ENCODE measurements around the gene CRX.
A peak's percentile ranks its signal among the peaks of the same experiment; 100 is the strongest.
"Not testable (repeated sequence)": the region's sequence is repeated elsewhere in the genome, so short reads cannot be mapped to it uniquely, and the experiment has no call there.

Gene CRX
- total RNA-seq: 0 reads per million in 9 experiments

DNA sequence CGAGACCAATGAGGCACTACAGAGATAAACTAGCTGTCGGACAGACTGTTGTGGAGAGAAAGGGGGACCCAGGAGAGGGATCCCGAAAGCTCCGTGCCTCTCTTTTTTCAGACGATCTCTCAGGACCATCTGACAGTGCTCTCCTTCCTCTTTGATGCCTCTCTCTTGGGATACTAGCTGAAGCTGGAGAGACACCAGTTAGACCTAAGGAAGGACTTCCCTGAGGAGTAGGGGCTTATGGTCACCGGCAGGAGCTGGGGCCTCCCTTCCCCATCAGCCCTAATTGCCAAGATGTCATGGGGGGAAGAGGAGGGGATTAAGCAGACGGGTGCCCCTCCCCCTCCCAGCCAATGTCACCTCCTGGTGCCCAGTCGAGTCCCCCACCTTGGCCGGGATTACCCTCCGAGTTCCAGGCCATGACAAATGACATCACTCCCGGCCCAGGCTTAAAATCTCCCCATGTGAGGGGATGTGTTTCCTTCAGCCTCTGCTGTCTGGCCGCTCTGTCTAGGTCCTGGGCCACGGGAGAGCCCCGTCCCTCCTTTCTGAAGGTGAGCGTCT lies at the start of gene CRX:
CRX (plus strand) TSS at position 478 of the 561 bp plus-strand sequence. CDS start 12,507 bp downstream, outside the sequence.
- Mint-ChIP-seq H3K36me3 (ENCODE audit: insufficient read depth) (no peaks in the 10 kb centered on the region), H3K27me3 (peaks cover 39 to 62% of the 10 kb centered on the region in 2 donors), H3K4me1 (ENCODE audit: low read depth in 2 of 2) (peaks cover 0 to 2% of the 10 kb centered on the region in 2 donors), H3K4me3 (no peak within 1 kb of the TSS), H3K27ac (no peak within 1 kb of the TSS), H3K9me3 (no peaks in the 10 kb centered on the region)
- DNase-seq (no peak), ATAC-seq (replicated peaks) (no peak)

DNA sequence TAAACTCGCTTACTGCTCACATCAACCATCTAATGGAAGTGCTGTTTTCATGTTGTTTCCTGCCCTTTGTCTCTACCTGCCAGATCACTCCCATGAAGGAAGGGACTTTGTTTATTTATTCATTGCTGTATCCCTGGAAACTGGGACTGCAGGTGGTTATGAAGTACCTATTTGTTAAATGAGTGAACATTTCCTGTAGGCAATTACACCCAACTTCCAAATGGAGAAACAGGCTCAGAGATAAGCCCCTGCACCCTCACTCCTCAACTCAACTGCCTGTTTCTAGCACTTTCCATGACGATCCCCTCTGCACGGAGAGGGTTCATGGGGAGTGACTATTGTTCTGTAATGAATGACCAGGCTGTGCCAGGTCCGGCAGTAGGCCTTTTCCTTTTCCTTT lies 45.2 kb upstream of the CRX start:
- H3K4me3 Mint-ChIP-seq: no peak overlapping the region

DNA sequence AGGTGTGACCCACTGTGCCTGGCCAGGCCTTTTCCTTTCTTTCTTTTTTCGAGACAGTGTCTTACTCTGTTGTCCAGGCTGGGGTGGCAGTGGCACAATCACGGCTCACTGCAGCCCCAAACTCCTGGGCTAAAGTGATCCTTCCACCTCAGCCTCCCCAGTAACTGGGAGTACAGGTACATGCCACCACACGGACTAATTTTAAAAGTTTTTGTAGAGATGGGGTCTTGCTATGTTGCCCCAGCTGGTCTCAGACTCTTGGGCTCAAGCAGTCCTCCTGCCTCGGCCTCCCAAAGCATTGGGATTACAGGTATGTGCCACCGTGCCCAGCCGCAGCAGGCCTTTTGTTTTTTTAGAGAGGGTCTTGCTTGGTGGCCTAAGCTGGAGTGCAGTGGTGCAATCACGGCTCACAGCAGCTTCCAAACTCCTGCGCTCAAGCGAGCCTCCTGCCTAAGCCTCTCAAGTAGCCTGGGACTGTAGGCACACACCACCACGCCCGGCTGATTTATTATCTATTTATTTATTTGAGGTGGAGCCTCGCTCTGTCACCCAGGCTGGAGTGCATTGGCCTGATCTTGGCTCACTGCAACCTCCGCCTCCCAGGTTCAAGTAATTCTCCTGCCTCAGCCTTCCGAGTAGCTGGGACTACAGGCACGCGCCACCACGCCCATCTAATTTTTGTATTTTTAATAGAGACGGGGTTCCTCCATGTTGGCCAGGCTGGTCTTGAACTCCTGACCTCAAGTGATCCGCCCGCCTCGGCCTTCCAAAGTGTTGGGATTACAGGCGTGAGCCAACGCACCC lies 44.3 kb upstream of the CRX start:
- not testable (repeated sequence) for H3K9me3 Mint-ChIP-seq; ATAC-seq (replicated peaks); H3K36me3 Mint-ChIP-seq (ENCODE audit: insufficient read depth); DNase-seq; H3K27me3 Mint-ChIP-seq
- Mint-ChIP-seq H3K27ac (peak overlapping the region; percentile 95 to 97), H3K4me3 (peak overlapping the region; percentile 92 to 94), H3K4me1 (ENCODE audit: low read depth in 2 of 2) (peaks cover 19 to 25% of the 10 kb centered on the region in 2 donors)

More for the DNA sequence above, 45.2 kb upstream of the CRX start:
- Mint-ChIP-seq H3K9me3 (no peaks in the 10 kb centered on the region), H3K27me3 (no peaks in the 10 kb centered on the region), H3K4me1 (ENCODE audit: low read depth in 2 of 2) (peaks cover 19 to 22% of the 10 kb centered on the region in 2 donors), H3K36me3 (ENCODE audit: insufficient read depth) (peaks cover 6% of the 10 kb centered on the region), H3K27ac (no peak overlapping the region)
- DNase-seq (no peak), ATAC-seq (replicated peaks) (no peak)

DNA sequence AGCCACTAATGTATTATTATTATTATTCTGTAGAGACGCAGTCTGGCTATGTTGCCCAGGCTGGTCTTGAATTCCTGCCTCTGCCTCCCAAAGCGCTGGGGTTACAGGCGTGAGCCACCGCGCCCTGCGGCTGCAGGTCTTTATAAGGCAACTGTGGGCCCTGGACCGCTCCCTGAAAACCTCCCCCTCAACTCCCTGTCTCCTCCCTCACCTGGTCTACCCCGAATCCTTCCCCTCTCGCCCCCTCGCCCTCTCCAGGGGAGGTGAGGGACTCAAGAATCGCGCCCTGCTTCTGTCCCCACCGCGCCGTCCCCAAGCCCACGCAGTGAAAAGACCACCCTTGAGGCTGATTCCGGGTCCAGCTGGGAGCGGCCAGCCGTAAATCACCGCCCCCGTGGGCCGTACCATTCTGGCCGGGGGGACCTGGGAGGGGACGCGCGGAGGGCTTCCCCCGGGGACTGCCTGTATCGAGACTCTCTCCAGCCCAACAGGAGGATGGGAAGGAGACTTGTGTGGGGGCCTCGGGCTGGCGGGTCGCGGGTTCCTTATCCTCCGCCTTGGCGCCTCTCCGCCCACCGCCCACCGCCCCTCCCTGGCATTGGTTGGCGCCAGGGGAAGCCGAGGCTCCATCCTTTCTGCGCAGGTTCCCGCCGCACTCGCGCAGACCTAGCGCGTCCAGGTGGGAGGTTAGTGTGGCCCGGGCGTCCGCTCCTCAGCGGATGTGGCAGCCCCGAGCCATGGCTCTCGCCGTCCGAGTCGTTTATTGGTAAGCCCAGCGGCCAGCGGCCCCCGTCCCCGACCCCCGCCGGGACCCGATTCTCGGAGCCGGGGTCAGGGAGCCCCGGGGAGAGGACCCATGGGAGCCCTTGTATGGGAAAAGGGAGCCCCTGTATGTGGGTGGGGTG lies 43.4 kb upstream of the CRX start, which contains the start of gene SELENOW:
SELENOW (plus strand) TSS at position 655 of the 905 bp plus-strand sequence; CDS start at position 738, 83 bp downstream.
- peak; percentile 68 to 79 (median 71) for DNase-seq
- Mint-ChIP-seq H3K27me3 (no peaks in the 10 kb centered on the region), H3K9me3 (no peaks in the 10 kb centered on the region), H3K27ac (peak within 1 kb of the TSS; percentile 95 to 97), H3K4me1 (ENCODE audit: low read depth in 2 of 2) (peaks cover 19 to 25% of the 10 kb centered on the region in 2 donors), H3K4me3 (peak within 1 kb of the TSS; percentile 92 to 94), H3K36me3 (ENCODE audit: insufficient read depth) (peaks cover 12% of the 10 kb centered on the region)
- ATAC-seq (replicated peaks): peak; percentile 93

DNA sequence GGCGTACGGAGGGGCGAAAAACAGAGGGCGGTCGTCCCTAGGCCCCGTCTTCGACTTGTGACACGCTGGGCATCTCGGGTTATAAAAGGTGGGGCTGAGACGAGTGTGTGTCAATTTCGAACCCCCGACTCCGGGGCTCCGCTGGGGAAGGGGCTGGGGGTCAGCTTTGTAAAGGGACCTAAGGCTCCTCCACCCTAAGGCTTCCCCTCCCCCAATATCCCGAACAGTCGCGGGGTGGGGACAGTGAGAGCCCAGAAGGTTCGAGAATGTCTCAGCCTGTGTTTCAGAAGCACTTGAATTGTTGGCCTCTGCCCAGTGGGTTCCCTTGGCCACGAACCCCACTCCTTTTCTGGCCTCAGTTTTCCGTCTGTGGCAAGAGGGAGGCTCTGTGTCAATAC lies 42.8 kb upstream of the CRX start:
- no peaks in the 10 kb centered on the region for H3K27me3 Mint-ChIP-seq
- ATAC-seq (replicated peaks) (peak; percentile 7), DNase-seq (no peak)
- H3K36me3 Mint-ChIP-seq (ENCODE audit: insufficient read depth): peaks cover 12% of the 10 kb centered on the region
- H3K9me3 Mint-ChIP-seq: no peaks in the 10 kb centered on the region
- peak overlapping the region; percentile 92 to 94 for H3K4me3 Mint-ChIP-seq
- peak overlapping the region; percentile 95 to 97 for H3K27ac Mint-ChIP-seq
- H3K4me1 Mint-ChIP-seq (ENCODE audit: low read depth in 2 of 2): peaks cover 19 to 25% of the 10 kb centered on the region in 2 donors

DNA sequence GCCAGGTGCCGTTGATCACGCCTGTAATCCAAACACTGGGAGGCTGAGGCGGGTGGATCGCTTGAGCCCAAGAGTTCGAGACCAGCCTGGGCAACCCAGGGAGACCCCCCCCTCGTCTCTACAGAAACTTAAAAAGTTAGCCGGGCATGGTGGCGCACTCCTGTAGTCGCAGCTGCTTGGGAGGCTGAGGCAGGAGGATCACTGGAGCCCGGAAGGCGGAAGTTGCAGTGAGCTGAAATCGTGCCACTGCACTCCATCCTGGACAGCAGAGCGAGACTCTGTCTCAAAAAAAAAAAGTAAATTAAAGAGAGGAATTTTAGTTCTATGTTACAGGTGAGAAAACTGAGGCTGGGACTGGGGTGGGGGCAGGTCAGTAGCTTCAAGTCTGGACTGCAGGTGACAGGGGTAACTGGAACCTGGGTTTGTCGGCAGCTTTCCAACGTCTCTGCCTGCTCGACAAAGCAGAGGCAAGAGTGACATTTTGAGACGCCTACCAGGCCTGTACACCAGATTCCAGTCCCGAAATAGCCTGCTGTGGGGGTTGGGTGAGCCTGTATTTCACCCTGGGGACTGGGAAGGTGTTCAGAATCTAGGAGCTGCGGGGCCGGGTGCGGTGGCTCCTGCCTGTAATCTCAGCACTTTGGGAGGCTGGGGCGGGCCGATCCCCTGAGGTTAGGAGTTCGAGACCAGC lies 42.1 kb upstream of the CRX start:
- Mint-ChIP-seq H3K27ac (peak overlapping the region; percentile 95 to 97), H3K9me3 (no peaks in the 10 kb centered on the region), H3K4me3 (peak overlapping the region; percentile 92 to 94), H3K4me1 (ENCODE audit: low read depth in 2 of 2) (peaks cover 19 to 25% of the 10 kb centered on the region in 2 donors), H3K36me3 (ENCODE audit: insufficient read depth) (peaks cover 18% of the 10 kb centered on the region), H3K27me3 (no peaks in the 10 kb centered on the region)
- ATAC-seq (replicated peaks) (no peak), DNase-seq (no peak)

DNA sequence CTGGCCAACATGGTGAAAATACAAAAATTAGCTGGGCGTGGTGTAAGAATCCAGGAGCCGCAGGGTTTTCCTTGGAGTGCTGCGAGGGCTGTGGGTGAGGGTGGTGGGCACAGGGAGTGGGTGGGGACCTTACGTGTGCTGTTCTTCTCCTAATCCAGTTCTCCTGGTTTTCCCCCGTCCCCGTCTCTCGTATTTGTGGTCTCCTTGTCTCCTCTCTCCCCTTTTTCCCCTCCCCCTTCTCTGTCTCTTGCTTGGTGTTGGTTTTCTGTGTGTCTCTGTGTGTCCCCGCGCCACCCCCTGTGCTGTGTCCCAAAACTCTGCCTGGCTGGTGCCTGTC lies 41.6 kb upstream of the CRX start:
- peaks cover 19 to 25% of the 10 kb centered on the region in 2 donors for H3K4me1 Mint-ChIP-seq (ENCODE audit: low read depth in 2 of 2)
- H3K27me3 Mint-ChIP-seq: no peaks in the 10 kb centered on the region
- H3K27ac Mint-ChIP-seq: peak overlapping the region; percentile 95 to 97
- ATAC-seq (replicated peaks): no peak
- no peak for DNase-seq
- H3K9me3 Mint-ChIP-seq: no peaks in the 10 kb centered on the region
- peak overlapping the region; percentile 92 to 94 for H3K4me3 Mint-ChIP-seq
- peaks cover 23% of the 10 kb centered on the region for H3K36me3 Mint-ChIP-seq (ENCODE audit: insufficient read depth)

DNA sequence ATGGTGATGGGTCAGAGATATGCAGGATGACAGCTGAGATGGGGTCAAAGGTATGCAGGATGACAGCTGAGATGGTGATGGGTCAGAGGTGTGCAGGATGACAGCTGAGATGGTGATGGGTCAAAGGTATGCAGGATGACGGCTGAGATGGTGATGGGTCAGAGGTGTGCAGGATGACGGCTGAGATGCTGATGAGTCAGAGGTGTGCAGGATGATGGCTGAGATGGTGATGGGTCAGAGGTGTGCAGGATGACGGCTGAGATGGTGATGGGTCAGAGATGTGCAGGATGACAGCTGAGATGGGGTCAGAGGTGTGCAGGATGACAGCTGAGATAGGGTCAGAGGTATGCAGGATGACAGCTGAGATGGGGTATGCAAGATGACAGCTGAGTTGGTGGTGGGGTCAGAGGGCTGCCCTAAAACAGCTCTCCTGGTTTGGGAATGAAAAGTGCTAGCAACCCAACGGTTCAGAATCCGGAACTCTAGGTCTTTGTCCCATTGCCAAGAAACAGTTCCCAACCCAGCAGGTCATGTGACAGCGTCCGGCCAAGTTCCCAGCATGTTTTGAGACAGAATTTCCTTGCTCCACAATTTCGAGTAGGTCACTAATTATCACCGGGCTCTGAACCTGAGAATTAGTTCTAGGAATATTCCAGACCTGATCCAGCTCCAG lies 40.0 kb upstream of the CRX start:
- Mint-ChIP-seq H3K4me3 (peak overlapping the region in 1 of 2 donors; percentile 41), H3K4me1 (ENCODE audit: low read depth in 2 of 2) (peaks cover 19 to 25% of the 10 kb centered on the region in 2 donors), H3K27ac (peak overlapping the region; percentile 42 to 47), H3K9me3 (no peaks in the 10 kb centered on the region), H3K36me3 (ENCODE audit: insufficient read depth) (peaks cover 27% of the 10 kb centered on the region), H3K27me3 (no peaks in the 10 kb centered on the region)
- ATAC-seq (replicated peaks) (no peak), DNase-seq (no peak)

DNA sequence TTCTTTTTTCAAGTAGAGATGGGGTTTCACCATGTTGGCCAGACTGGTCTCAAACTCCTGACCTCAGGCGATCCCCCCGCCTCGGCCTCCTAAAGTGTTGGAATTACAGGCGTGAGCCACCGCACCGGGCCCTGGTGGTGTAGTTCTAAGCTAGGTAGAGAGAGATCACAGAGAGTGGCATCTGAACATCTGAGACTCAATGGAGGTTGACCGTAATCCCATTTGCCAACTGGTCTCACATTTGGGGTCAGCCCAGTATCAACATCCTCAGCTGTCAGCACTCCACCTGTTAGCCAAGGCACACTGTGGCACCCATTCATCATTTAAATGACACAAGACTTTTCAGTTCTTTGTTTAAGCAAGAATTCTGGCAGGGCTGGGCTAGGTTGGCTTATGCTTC lies 35.2 kb upstream of the CRX start:
- DNase-seq: no peak
- no peak for ATAC-seq (replicated peaks)
- Mint-ChIP-seq H3K9me3 (no peaks in the 10 kb centered on the region), H3K27me3 (no peaks in the 10 kb centered on the region), H3K36me3 (ENCODE audit: insufficient read depth) (peaks cover 26% of the 10 kb centered on the region), H3K27ac (no peak overlapping the region), H3K4me3 (no peak overlapping the region), H3K4me1 (ENCODE audit: low read depth in 2 of 2) (peaks cover 3 to 8% of the 10 kb centered on the region in 2 donors)

DNA sequence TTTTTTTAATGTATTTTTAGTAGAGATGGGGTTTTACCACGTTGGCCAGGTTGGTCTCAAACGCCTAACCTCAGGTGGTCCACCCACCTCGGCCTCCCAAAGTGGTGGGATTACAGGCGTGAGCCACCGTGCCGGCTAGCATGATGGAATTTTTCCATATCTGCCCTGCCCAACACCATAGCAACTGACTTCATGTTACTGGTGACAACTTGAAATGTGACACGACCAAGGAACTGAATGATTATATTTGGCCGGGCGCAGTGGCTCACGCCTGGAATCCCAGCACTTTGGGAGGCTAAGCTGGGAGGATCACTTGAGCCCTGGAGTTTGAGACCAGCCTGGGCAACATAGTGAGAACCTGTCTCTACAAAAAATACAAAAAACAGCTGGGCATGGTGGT lies 34.4 kb upstream of the CRX start:
- ATAC-seq (replicated peaks); H3K4me1 Mint-ChIP-seq (ENCODE audit: low read depth in 2 of 2); H3K4me3 Mint-ChIP-seq; H3K9me3 Mint-ChIP-seq; H3K27ac Mint-ChIP-seq; DNase-seq; H3K27me3 Mint-ChIP-seq: not testable (repeated sequence)
- H3K36me3 Mint-ChIP-seq (ENCODE audit: insufficient read depth): peaks cover 26% of the 10 kb centered on the region

DNA sequence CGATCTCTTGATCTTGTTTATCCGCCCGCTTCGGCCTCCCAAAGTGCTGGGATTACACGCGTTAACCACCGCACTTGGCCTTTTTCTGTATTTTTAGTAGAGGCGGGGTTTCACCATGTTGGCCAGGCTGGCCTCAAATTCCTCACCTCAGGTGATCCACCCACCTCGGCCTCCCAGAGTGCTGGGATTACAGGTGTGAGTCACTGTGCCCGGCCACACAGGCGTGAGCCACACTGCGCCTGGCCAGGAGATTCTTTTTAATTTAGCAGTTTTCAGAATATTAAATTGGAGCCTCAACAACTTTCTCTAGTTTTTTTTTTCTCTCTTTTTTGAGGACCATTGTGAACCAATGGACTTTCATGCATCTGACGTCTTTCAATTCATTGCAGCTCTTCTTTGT lies 31.9 kb upstream of the CRX start:
- ATAC-seq (replicated peaks); H3K4me1 Mint-ChIP-seq (ENCODE audit: low read depth in 2 of 2); H3K27ac Mint-ChIP-seq; H3K9me3 Mint-ChIP-seq; DNase-seq; H3K4me3 Mint-ChIP-seq; H3K27me3 Mint-ChIP-seq: not testable (repeated sequence)
- H3K36me3 Mint-ChIP-seq (ENCODE audit: insufficient read depth): peaks cover 13% of the 10 kb centered on the region

DNA sequence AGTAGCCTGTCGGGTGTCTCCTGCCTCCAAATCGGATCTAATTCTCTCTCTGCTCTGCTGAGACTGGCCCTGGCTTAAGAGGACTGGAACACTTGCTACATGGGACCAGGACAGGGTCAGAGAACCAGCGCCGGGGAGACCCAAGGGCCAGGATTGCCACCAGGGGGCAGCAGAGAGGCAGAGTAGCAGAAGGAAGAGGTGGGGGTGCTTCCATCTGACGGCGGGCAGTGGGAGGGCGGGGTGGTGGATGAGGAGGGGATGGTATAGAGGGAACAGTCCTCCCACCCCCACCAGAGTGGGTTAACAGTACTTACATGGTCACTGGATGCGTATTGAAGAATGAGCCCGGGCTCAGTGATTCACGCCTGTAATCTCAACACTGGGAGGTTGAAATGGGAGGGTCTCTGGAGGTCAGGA lies 31.3 kb upstream of the CRX start:
- H3K27me3 Mint-ChIP-seq: peaks cover under 1 to 2% of the 10 kb centered on the region in 2 donors
- H3K27ac Mint-ChIP-seq: no peak overlapping the region
- ATAC-seq (replicated peaks) (peak; percentile 73), DNase-seq (peak; percentile 76 to 85 (median 76))
- H3K9me3 Mint-ChIP-seq: no peaks in the 10 kb centered on the region
- H3K4me1 Mint-ChIP-seq (ENCODE audit: low read depth in 2 of 2): peaks cover 0 to 8% of the 10 kb centered on the region in 2 donors
- no peak overlapping the region for H3K4me3 Mint-ChIP-seq
- peaks cover 7% of the 10 kb centered on the region for H3K36me3 Mint-ChIP-seq (ENCODE audit: insufficient read depth)
